Pancreas (tissue), 10 donors: ENCODE data around the gene IL18BP. TPM values are rescaled to one million over a fixed set of nuclear protein-coding genes. Genes with fewer than 3 reads are reported as not detected.
A peak's percentile ranks its signal among the peaks of the same experiment; 100 is the strongest.

Experiments used
- ATAC-seq, 4 donors: fragments of 200-7000 bp; cut with Tn5 transposase; one replicate each; pipeline versions ENCODE4 v1.8.0 to v1.9.1; 2020; ENCODE audit warnings: mild to moderate bottlenecking in 4 of 4, moderate library complexity in 4 of 4
- DNase-seq, 6 donors: peaks; one replicate each; pipeline ENCODE4 v3.0.0-alpha.2; 2020
- FAIRE-seq: peaks from 2 replicates; lab custom pipeline; 2012; peaks lifted over from hg19 to GRCh38; lab: Jason Lieb, UNC
- H3K27ac ChIP-seq, 4 donors: fragments of 200-600 bp; sonication (generic); 1 replicate in 3 of 4; 2 replicates in 1 of 4; pipeline versions ENCODE4 v1.5.0 to v1.8.0; 2020
- H3K27me3 ChIP-seq, 4 donors: fragments of 200-600 bp; one replicate each; pipeline ENCODE4 v1.8.0; 2021
- H3K36me3 ChIP-seq, 3 donors: fragments of 200-600 bp; sonication (generic) in 1 of 3; one replicate each; pipeline versions ENCODE4 v1.5.0 to v1.8.0; 2020 to 2021
- H3K4me1 ChIP-seq, 3 donors: fragments of 200-600 bp; one replicate each; pipeline ENCODE4 v1.8.0; 2021
- H3K4me3 ChIP-seq, 4 donors: fragments of 200-600 bp; sonication (generic) in 2 of 4; one replicate each; pipeline versions ENCODE4 v1.5.0 to v1.8.0; 2020 to 2021
- H3K9me3 ChIP-seq, 4 donors: fragments of 200-600 bp; one replicate each; pipeline ENCODE4 v1.8.0; 2021
- WGBS, 2 donors: extraction: QIAGEN DNeasy Blood & Tissue Kit; methylation state at CpG; one replicate each; pipeline ENCODE4 v1.1.7; 2013; 5-methylcytosine and 5-hydroxymethylcytosine counted together
- intact Hi-C, 3 donors: fragments of 100-400 bp; cut with DNase I; formaldehyde crosslinking; loops; one replicate each; pipeline versions ENCODE4 v1.11.1 to v1.14.2; 2022
- polyA plus RNA-seq, 2 donors: library from polyadenylated mRNA; stranded (reverse); fragments of 200-250 nt; gene quantifications; one replicate each; pipeline ENCODE4 v1.2.3, GENCODE V29; 2013
- total RNA-seq, 6 donors: library from RNA; stranded (reverse); fragmentation: NEBNext Ultra II Directional in 4 of 6; extraction: Animal tissue kit (Norgen Biotek cat#: 25700) in 4 of 6; gene quantifications; one replicate each; pipeline versions ENCODE4 v1.2.1 to v1.2.4, GENCODE V29; 2021 to 2023
- TF ChIP-seq, protein P1 (sequence below), 4 donors: fragments of 200-600 bp; sonication (generic) in 3 of 4; IDR thresholded peaks; one replicate each; pipeline versions ENCODE4 v1.5.0 to v1.8.0; 2021; ENCODE audit warnings: antibody characterized with exemption in 4 of 4
- donor health status: healthy with polysubstance abuse.
- donor health status: DM: no; HTN: no; CAD: no; lungs with moderate emphysema.
- donor health status: DM: no; HTN: no; CAD: no.
- donor health status: control.
- donor health status: control.
- donor health status: Bipolar disorder and iron deficiency.
- donor health status: DM: yes; HTN: yes; CAD: no.
- donor health status: DM: no; HTN: no; CAD: no.
- donor health status: DM: no; HTN: no; CAD: no.
- donor health status: DM: yes; HTN: yes; CAD: no.

The IL18BP gene
- total and polyA plus RNA-seq, 8 donors: 2.3 to 7.8 (median 3.9) TPM

DNA sequence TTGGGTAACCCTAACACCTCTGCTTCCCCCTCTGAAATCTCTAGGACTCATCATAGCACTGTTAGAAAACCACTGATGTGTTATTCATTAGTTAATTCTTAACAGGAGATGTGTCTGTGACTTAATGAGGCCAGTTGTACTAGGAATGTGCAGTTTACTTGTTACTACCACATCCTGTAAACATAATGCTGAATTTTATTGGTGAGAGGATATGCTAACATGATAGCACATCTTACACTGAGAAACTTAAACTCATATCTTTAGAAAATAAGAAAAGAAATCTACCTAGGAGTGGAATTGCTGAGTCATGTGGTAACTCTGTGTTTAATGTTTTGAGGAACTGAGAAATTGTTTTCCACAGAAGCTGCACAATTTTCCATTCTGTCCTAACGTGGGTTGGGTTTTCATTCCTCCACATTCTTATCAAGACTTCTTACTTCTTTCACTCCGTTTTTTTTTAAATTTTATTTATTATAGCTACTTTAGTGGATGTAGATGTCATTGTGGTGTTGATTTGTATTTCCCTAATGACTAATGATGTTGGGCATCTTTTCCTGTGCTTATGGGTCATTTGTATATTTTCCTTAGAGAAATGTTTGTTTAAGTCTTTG lies 36.2 kb upstream of the IL18BP start:
- ATAC-seq (peak in 1 of 4 donors; percentile 27), FAIRE-seq (no peak), DNase-seq (no peak)
- Histone ChIP-seq H3K4me3 (no peak overlapping the region), H3K4me1 (no peaks in the 10 kb centered on the region), H3K27me3 (no peaks in the 10 kb centered on the region), H3K27ac (no peak overlapping the region), H3K36me3 (no peaks in the 10 kb centered on the region), H3K9me3 (no peaks in the 10 kb centered on the region)
- 72 to 78% methylated on average over 2 of the region's 2 CpGs for WGBS, 2 donors
- TF ChIP-seq, protein P1, sequence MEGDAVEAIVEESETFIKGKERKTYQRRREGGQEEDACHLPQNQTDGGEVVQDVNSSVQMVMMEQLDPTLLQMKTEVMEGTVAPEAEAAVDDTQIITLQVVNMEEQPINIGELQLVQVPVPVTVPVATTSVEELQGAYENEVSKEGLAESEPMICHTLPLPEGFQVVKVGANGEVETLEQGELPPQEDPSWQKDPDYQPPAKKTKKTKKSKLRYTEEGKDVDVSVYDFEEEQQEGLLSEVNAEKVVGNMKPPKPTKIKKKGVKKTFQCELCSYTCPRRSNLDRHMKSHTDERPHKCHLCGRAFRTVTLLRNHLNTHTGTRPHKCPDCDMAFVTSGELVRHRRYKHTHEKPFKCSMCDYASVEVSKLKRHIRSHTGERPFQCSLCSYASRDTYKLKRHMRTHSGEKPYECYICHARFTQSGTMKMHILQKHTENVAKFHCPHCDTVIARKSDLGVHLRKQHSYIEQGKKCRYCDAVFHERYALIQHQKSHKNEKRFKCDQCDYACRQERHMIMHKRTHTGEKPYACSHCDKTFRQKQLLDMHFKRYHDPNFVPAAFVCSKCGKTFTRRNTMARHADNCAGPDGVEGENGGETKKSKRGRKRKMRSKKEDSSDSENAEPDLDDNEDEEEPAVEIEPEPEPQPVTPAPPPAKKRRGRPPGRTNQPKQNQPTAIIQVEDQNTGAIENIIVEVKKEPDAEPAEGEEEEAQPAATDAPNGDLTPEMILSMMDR (IDR thresholded peaks at IDR 0.05): no peak
- intact Hi-C loops: no loop called here

DNA sequence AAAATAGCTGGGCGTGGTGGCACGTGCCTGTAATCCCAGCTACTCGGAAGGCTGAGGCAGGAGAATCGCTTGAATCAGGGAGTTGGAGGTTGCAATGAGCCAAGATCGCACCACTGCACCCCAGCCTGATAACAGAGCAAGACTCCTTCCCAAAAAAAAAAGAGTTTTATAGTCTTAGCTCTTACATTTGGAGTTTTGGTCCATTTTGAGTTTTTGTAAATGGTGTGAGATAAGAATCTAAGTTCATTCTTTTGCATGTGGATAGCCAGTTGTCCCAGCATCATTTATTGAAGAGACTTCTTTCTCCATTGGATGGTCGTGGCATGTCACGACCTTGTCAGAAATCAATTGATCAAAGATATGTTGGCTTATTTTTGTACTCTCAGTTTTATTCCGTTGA lies 35.2 kb upstream of the IL18BP start:
- Histone ChIP-seq H3K27ac (no peak overlapping the region), H3K9me3 (no peaks in the 10 kb centered on the region), H3K27me3 (no peaks in the 10 kb centered on the region), H3K4me3 (no peak overlapping the region), H3K4me1 (no peaks in the 10 kb centered on the region), H3K36me3 (no peaks in the 10 kb centered on the region)
- TF ChIP-seq, protein P1 (IDR thresholded peaks at IDR 0.05): no peak
- no peak for FAIRE-seq
- DNase-seq: no peak
- 88 to 93% methylated on average over 8 of the region's 8 CpGs for WGBS, 2 donors
- no peak for ATAC-seq
- intact Hi-C loops: no loop called here

DNA sequence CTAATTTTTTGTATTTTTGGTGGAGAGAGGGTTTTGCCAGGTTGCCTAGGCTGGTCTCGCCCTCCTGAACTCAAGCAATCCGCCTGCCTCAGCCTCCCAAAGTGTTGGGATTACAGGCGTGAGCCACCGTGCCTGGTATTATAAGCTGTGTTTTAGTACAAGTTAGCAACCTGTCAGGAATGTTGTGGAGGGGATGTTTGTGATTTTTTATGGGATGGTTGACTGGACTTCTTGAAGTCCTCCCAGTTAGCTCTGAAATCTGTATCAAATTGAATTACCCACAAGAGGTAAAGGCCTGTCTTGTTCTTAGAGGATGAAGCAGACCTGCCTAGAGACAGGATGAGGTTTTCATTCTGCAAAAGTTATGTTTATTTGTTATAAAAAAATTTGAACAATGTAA lies 34.1 kb upstream of the IL18BP start:
- ATAC-seq: no peak
- intact Hi-C loops: no loop called here

DNA sequence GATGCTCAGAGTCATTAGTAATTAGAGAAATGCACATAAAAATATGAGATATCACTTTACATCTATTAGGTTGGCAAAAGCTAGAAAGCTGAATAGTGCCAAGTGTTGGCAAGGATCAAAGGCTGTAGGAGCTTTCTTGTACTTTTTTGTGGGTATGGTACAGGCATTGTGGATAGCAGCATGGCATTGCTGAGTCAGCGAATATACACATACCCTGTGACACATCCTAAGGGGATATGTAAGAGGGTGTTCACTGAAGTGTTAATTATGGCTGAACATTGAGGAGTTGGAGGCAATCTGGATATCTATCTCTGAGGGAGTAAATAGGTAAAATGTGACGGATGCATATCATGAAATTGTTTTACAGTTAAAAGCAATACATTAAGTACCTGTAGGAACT lies 27.0 kb upstream of the IL18BP start:
- no peak for DNase-seq
- intact Hi-C loops: no loop called here

More for the DNA sequence above, 34.1 kb upstream of the IL18BP start:
- Histone ChIP-seq H3K4me3 (no peak overlapping the region), H3K9me3 (no peaks in the 10 kb centered on the region), H3K36me3 (peaks cover 0 to 2% (median 0%) of the 10 kb centered on the region in 3 donors), H3K27me3 (no peaks in the 10 kb centered on the region), H3K4me1 (no peaks in the 10 kb centered on the region), H3K27ac (no peak overlapping the region)
- 93 to 97% methylated on average over 4 of the region's 4 CpGs for WGBS, 2 donors
- DNase-seq (no peak), FAIRE-seq (no peak)
- TF ChIP-seq, protein P1 (IDR thresholded peaks at IDR 0.05): no peak

DNA sequence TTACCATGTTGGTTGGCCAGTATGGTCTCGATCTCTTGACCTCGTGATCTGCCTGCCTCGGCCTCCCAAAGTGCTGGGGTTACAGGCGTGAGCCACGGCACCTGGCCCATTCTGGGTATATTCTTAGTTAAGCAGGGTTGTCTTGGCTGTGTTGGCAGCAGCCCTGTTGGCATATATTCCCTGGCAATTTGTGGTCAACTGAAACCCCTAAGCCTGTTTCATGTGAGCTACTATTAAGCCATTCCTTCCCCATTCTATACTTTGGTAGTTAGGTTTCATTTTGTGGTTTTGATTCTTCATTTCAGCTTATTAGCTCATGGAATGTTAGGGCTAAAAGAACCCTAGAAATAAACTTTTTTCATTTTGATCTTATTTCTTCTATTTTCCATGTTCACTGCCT lies 22.2 kb upstream of the IL18BP start:
- ATAC-seq: no peak
- Histone ChIP-seq H3K27me3 (no peaks in the 10 kb centered on the region), H3K9me3 (no peaks in the 10 kb centered on the region), H3K4me1 (no peaks in the 10 kb centered on the region), H3K4me3 (no peak overlapping the region), H3K36me3 (peaks cover 0 to 4% (median 0%) of the 10 kb centered on the region in 3 donors), H3K27ac (no peak overlapping the region)
- FAIRE-seq: no peak
- intact Hi-C loops: no loop called here
- TF ChIP-seq, protein P1 (IDR thresholded peaks at IDR 0.05): no peak
- 86 to 91% methylated on average over 5 of the region's 5 CpGs for WGBS, 2 donors
- no peak for DNase-seq

More for the DNA sequence above, 27.0 kb upstream of the IL18BP start:
- FAIRE-seq (no peak), ATAC-seq (no peak)
- Histone ChIP-seq H3K4me1 (no peaks in the 10 kb centered on the region), H3K36me3 (peaks cover 0 to 8% (median 0%) of the 10 kb centered on the region in 3 donors), H3K9me3 (no peaks in the 10 kb centered on the region), H3K27ac (no peak overlapping the region), H3K27me3 (no peaks in the 10 kb centered on the region), H3K4me3 (no peak overlapping the region)
- WGBS, 2 donors: 94 to 97% methylated on average over 2 of the region's 2 CpGs
- TF ChIP-seq, protein P1 (IDR thresholded peaks at IDR 0.05): no peak
